Right lobe of liver (tissue), 4 donors: ENCODE data around the gene SLC9B2.

ENCODE experiments used
- POLR2A ChIP-seq: fragments of 450-650 bp; IDR thresholded peaks from one replicate; pipeline ENCODE4 v1.6.1; 2017; ENCODE audit warnings: antibody characterized with exemption, mild to moderate bottlenecking
- TF ChIP-seq, protein P1 (sequence below), 4 donors: fragments of 200-600 bp in 3 of 4; fragments of 450-650 bp in 1 of 4; IDR thresholded peaks; one replicate each; pipeline versions ENCODE4 v1.5.1 to v1.8.0; 2016 to 2022; ENCODE audit warnings: antibody characterized with exemption in 4 of 4, mild to moderate bottlenecking in 2 of 4
- donor health status: DM: no; HTN: no; CAD: no.
- donor health status: DM: no; HTN: no; CAD: no.
- donor health status: DM: no; HTN: yes; CAD: no.

DNA sequence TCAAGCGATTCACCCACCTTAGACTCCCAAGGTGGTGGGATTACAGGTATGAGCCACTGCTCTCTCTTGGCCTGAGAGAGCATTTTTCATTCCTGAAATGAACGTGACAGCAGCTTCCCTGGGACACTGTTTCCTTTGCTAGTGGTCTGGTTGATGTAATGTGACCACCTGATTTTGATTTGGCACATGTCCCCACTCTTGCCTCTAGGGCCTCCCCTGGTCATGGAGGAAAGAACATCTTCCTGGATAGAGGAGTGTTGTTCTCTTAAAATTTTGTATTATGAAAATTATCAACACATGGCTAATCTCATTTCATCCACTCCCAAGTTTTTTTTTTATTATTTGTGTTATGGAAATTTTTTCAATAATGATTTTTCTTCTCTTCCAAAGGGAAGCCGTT lies 23.8 kb downstream of the SLC9B2 start:
- no peak for TF ChIP-seq POLR2A
- TF ChIP-seq, protein P1, sequence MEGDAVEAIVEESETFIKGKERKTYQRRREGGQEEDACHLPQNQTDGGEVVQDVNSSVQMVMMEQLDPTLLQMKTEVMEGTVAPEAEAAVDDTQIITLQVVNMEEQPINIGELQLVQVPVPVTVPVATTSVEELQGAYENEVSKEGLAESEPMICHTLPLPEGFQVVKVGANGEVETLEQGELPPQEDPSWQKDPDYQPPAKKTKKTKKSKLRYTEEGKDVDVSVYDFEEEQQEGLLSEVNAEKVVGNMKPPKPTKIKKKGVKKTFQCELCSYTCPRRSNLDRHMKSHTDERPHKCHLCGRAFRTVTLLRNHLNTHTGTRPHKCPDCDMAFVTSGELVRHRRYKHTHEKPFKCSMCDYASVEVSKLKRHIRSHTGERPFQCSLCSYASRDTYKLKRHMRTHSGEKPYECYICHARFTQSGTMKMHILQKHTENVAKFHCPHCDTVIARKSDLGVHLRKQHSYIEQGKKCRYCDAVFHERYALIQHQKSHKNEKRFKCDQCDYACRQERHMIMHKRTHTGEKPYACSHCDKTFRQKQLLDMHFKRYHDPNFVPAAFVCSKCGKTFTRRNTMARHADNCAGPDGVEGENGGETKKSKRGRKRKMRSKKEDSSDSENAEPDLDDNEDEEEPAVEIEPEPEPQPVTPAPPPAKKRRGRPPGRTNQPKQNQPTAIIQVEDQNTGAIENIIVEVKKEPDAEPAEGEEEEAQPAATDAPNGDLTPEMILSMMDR (IDR thresholded peaks at IDR 0.05), result no peak
